ENCODE data around the gene RGMA. TPM values are rescaled to one million over a fixed set of nuclear protein-coding genes. Genes with fewer than 3 reads are reported as not detected.
"Not testable (repeated sequence)": the region's sequence is repeated elsewhere in the genome, so short reads cannot be mapped to it uniquely, and the experiment has no call there.

RGMA gene
- total RNA-seq, 1 experiment from 2014 or later = 1.3 TPM

- CTCF ChIA-PET = no interaction called here
- no peaks in the 10 kb centered on the region for H3K79me2 ChIP-seq (ENCODE audit: low read length)
- BruUV-seq (replicated peaks) = no TSS peak
- DNase-seq = no peak
- H3K36me3 ChIP-seq (ENCODE audit: low read depth, low read length) = no peaks in the 10 kb centered on the region
- intact Hi-C loops (cut with micrococcal nuclease) = no loop called here
- H3K4me1 ChIP-seq (ENCODE audit: insufficient read depth, low read length) = no peaks in the 10 kb centered on the region
- POLR2A ChIA-PET (ENCODE audit: unreplicated experiment) = no interaction called here
- H3K4me3 ChIP-seq (ENCODE audit: low read length) = no peak overlapping the region
- no peaks in the 10 kb centered on the region for H3K27me3 ChIP-seq (ENCODE audit: low read length)
- H2AFZ ChIP-seq (ENCODE audit: low read length) = no peak overlapping the region
- no peaks in the 10 kb centered on the region for H4K20me1 ChIP-seq (ENCODE audit: low read length)
- no peaks in the 10 kb centered on the region for H3K9me2 ChIP-seq (replicated peaks; ENCODE audit: low read length)
- ATAC-seq = no peak
- no peaks in the 10 kb centered on the region for H3K9me3 ChIP-seq (ENCODE audit: low read length)
- TF ChIP-seq CTCF (conservative IDR thresholded peaks at IDR 0.05; ENCODE audit: low read depth, low read length) (no peak), EZH2 (IDR thresholded peaks at IDR 0.05; ENCODE audit: low read length, unreplicated experiment) (no peak), EZH2phosphoT487 (IDR thresholded peaks at IDR 0.05; ENCODE audit: borderline replicate concordance, low read length) (no peak)
- no peak overlapping the region for H3K4me2 ChIP-seq (ENCODE audit: low read length)
- H3F3A ChIP-seq (ENCODE audit: low read length, unreplicated experiment) = no peaks in the 10 kb centered on the region
- no peak overlapping the region for H3K9ac ChIP-seq (ENCODE audit: low read length)
- H3K27ac ChIP-seq (ENCODE audit: low read length) = no peak overlapping the region
These were observed 47.9 kb downstream of the RGMA start for GRCh38 chr15:93041159-93041547.

GRCh38 chr15:93040288-93041158 lies 48.5 kb downstream of the RGMA start:
- no peaks in the 10 kb centered on the region for H3F3A ChIP-seq (ENCODE audit: low read length, unreplicated experiment)
- H3K36me3 ChIP-seq (ENCODE audit: low read depth, low read length) = no peaks in the 10 kb centered on the region
- H3K27me3 ChIP-seq (ENCODE audit: low read length) = no peaks in the 10 kb centered on the region
- no peaks in the 10 kb centered on the region for H4K20me1 ChIP-seq (ENCODE audit: low read length)
- H3K4me2 ChIP-seq (ENCODE audit: low read length) = no peak overlapping the region
- no peaks in the 10 kb centered on the region for H3K9me3 ChIP-seq (ENCODE audit: low read length)
- H3K4me1 ChIP-seq (ENCODE audit: insufficient read depth, low read length) = no peaks in the 10 kb centered on the region
- ATAC-seq (no peak), DNase-seq (no peak)
- no peak overlapping the region for H3K4me3 ChIP-seq (ENCODE audit: low read length)
- H3K9me2 ChIP-seq (replicated peaks; ENCODE audit: low read length) = no peaks in the 10 kb centered on the region
- ChIA-PET CTCF (no interaction called here), POLR2A (ENCODE audit: unreplicated experiment) (no interaction called here)
- H3K9ac ChIP-seq (ENCODE audit: low read length) = no peak overlapping the region
- no TSS peak for BruUV-seq (replicated peaks)
- no peak overlapping the region for H2AFZ ChIP-seq (ENCODE audit: low read length)
- TF ChIP-seq CTCF (conservative IDR thresholded peaks at IDR 0.05; ENCODE audit: low read depth, low read length) = no peak
- TF ChIP-seq EZH2 (IDR thresholded peaks at IDR 0.05; ENCODE audit: low read length, unreplicated experiment) = no peak
- no peak for TF ChIP-seq EZH2phosphoT487 (IDR thresholded peaks at IDR 0.05; ENCODE audit: borderline replicate concordance, low read length)
- no peaks in the 10 kb centered on the region for H3K79me2 ChIP-seq (ENCODE audit: low read length)
- intact Hi-C loops (cut with micrococcal nuclease) = no loop called here
- H3K27ac ChIP-seq (ENCODE audit: low read length) = no peak overlapping the region

- H3K4me2 ChIP-seq (ENCODE audit: low read length); H3K36me3 ChIP-seq (ENCODE audit: low read depth, low read length); H3K4me1 ChIP-seq (ENCODE audit: insufficient read depth, low read length); ATAC-seq; H3K9ac ChIP-seq (ENCODE audit: low read length); CTCF ChIA-PET; H3K4me3 ChIP-seq (ENCODE audit: low read length); H2AFZ ChIP-seq (ENCODE audit: low read length); BruUV-seq (replicated peaks); H3K9me2 ChIP-seq (replicated peaks; ENCODE audit: low read length); H3F3A ChIP-seq (ENCODE audit: low read length, unreplicated experiment); DNase-seq; H3K9me3 ChIP-seq (ENCODE audit: low read length); H3K27me3 ChIP-seq (ENCODE audit: low read length); H3K27ac ChIP-seq (ENCODE audit: low read length); intact Hi-C loops (cut with micrococcal nuclease); H4K20me1 ChIP-seq (ENCODE audit: low read length); POLR2A ChIA-PET (ENCODE audit: unreplicated experiment); H3K79me2 ChIP-seq (ENCODE audit: low read length): not testable (repeated sequence)
These were observed 49.3 kb downstream of the RGMA start for GRCh38 chr15:93039562-93040287.

Data from PC-3 (cell line).